Left hindlimb (tissue), 1 donor: Measurements from ENCODE around the gene SLC25A47.
A peak's percentile ranks its signal among the peaks of the same experiment; 100 is the strongest.
"Not testable (repeated sequence)": the region's sequence is repeated elsewhere in the genome, so short reads cannot be mapped to it uniquely, and the experiment has no call there.

Experiments used
- DNase-seq: peaks from one replicate; pipeline ENCODE4 v3.0.0-alpha.2; 2018

The SLC25A47 gene, protein sequence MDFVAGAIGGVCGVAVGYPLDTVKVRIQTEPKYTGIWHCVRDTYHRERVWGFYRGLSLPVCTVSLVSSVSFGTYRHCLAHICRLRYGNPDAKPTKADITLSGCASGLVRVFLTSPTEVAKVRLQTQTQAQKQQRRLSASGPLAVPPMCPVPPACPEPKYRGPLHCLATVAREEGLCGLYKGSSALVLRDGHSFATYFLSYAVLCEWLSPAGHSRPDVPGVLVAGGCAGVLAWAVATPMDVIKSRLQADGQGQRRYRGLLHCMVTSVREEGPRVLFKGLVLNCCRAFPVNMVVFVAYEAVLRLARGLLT

DNA sequence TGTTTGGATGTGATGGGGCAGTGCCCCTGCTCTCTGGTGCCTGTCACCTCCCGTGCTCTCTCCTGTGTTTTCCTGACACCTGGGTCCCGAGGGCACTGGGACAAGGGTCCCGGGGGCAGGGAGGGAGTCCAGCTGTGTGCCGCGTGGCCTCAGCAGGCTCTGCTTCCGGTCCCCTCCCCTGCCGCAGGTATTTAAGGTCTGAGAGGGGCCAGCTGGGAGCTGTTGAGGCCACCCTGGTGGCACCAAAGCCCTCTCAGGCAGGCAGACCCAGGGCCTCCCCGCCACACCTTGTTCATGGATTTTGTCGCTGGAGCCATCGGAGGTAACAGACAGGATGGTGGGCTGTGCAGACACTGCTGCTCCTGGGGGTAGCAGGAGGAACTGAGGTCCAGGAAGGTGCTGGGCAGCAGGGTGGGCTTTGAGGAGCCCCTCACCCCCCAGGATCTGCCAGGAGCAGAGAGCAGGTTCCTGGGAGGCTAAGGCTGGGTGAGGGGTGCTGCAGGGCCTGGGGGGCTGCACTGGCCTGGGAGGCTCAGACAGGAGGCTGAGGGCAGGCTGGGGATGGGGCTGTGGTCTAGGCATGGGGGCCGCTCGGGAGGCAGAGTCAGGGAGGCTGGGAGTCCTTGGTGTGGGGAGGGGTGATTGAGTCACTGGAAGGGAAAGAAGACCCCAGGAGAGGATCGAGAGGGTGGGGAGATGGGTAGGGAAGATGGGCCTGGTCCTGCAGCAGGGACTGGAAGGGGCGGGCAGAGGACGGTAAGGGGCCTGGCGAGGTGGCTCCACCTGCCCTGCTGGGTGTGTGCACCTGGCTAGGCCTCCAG is at the start of gene SLC25A47:
Gene SLC25A47 (plus strand): TSS at position 219 of the 821 bp plus-strand sequence. CDS start 76 bp downstream, at position 295.
- no peak for DNase-seq

- DNase-seq, result no peak
These were observed 48.9 kb upstream of the SLC25A47 start for GRCh38 chr14:100274250-100274649.

DNA sequence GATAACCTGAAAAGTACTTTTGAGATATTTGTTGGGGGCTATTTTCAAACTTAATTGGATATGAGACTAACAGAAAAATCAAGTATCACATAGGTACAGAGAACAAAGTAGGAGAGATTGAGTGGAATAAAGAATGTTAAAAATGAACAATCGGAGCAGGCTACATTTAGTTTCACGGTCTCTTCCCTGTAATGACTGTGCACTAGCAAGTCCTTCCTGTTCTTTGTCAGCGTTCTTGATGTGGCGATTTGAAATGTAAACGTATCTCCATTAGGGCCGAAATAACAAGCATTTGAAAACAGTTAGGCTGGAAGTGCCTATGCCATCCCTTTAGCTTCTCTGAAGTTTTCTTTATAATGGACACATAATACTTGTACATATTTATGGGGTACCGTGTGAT is 47.9 kb upstream of the SLC25A47 start:
- DNase-seq, result no peak

GRCh38 chr14:100278702-100279101 is 44.4 kb upstream of the SLC25A47 start:
- no peak for DNase-seq

DNA sequence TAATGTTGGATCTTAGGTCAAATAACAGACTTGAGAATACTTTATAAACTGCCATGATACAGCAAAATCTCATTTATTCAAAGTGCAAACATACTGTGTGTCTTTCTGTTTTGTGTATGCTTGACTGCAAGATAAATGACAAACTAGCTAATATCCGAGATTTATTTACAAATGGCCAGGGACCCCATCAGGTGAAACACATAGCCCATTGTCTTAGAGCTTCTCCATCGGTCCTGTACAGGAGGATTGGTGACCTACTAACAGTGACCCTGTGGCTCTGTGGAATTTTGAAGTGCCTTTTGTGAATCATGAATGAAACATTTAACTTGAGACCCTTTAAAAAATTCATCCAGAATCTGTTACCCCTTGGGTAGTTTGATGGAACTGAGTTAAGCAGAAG is 44.0 kb upstream of the SLC25A47 start:
- no peak for DNase-seq

GRCh38 chr14:100279563-100279962 is 43.6 kb upstream of the SLC25A47 start:
- DNase-seq, result no peak

- DNase-seq, result no peak
These were observed 41.7 kb upstream of the SLC25A47 start for GRCh38 chr14:100281286-100282082.

- DNase-seq, result no peak
These were observed 41.1 kb upstream of the SLC25A47 start for GRCh38 chr14:100282083-100282350.

DNA sequence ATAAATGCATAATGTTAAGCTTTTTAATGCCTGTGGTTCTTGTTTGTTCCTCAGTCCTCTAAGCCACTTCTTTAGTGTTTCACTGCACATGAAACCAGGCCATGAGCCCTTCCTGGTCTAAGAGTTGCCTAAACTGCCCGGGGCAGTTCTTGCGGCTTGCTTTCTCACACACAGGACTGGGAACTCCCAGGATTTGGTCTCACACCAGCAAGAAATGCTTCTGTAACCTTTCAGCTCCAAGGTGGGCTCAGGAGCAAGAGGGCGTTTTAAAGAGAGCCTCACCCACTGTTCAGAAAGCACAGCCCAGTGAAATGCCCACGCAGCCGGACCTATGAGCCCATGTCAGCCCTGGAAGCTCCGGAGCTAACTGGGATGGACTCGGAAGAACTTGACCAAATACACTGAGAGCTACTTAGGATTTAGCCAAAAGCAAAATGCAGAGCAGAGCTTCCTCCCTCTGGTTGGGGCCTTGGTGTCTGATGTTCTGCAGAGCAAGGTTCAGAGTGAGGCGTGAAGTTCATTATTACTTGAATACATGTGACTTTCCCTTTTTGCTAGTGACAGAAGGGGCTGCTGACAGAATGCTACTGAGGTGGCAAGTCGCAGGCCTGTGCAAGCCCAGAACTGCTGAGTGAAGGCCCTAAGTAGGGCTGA is 40.2 kb upstream of the SLC25A47 start:
- DNase-seq, result no peak

GRCh38 chr14:100283436-100283835 is 39.7 kb upstream of the SLC25A47 start:
- DNase-seq, result not testable (repeated sequence)

- DNase-seq, result no peak
These were observed 38.9 kb upstream of the SLC25A47 start for GRCh38 chr14:100283984-100284881.

DNA sequence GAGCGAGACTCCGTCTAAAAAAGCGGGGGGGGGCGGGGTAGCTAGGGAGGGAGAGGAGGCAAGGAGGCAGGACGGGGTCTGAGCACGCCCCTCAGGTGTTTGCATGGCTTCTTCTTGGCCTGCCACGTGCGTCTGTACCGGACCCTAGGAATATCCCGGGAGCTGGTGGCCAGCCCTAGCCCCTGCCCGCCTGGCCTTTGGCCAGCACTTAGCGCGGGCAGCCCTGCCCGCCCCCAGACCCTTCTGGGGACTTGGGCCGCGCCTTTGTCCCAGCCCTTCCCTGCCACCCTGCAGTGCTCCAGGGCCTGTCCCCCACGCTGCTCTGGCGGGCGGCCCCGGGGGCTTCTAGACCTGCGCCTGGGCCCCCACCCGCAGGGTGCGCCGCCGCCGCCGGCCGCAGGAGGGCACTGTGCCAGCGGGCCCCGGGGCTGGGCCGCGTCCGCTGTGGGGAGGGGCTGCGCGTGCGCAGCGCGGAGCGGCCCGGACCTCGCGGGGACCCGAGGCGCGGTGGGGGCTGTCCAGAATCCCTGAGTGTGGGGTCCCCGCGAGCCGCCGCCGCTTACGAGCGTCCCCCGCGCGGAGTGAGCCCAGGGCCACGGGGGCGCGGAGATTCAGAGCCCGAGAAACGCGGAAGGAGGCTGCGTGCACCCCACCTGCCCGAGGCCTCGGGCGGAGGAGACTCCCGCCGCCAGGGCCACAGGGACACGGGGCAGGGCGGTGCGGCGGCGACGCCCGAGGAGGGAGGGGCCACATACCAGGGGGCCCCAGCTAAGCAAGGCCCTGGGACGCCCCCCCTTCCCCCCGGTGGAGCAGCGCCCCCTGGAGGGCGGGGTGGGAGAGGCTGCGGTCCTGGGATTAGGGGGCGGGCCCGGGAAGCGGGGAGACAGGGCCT is 37.9 kb upstream of the SLC25A47 start:
- peak; percentile 74 for DNase-seq

DNA sequence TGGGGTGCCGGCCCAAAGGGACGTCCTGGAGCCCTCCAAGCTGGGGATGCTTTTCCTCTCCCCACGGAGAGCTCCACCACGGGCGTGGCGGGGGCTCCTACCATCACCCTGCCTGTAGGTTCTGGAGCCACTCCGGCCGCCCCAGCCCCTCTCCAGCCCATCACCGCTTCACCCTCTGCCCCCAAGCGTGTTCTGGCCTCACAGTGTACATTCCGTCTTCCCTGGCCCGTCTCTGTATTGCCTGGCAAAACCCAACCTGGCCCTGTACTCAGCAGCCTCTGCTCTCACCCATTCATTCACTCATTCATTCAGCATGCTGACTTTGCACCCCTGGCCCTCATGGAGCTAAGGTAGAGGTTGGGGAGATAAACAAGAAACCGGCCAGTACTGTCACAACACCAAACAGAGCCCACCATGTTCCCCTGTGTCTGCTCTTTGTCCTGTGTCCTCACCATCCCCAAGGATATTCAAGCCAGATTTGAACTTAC is 37.2 kb upstream of the SLC25A47 start:
- DNase-seq, result no peak

- DNase-seq, result no peak
These were observed 36.5 kb upstream of the SLC25A47 start for GRCh38 chr14:100286484-100287191.

GRCh38 chr14:100287202-100287997 is 35.7 kb upstream of the SLC25A47 start:
- DNase-seq, result no peak

DNA sequence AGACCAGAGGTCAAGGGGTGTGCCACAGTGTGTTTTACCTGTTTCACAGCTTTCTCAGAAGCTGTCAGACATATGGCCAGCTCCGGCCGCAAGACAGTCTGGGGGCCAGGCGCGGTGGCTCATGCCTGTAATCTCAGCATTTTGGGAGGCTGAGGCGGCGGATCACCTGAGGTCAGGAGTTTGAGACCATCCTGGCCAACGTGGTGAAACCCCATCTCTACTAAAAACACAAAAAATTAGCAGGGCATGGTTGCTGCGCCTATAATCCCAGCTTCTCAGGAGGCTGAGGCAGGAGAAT is 35.2 kb upstream of the SLC25A47 start:
- DNase-seq, result not testable (repeated sequence)

DNA sequence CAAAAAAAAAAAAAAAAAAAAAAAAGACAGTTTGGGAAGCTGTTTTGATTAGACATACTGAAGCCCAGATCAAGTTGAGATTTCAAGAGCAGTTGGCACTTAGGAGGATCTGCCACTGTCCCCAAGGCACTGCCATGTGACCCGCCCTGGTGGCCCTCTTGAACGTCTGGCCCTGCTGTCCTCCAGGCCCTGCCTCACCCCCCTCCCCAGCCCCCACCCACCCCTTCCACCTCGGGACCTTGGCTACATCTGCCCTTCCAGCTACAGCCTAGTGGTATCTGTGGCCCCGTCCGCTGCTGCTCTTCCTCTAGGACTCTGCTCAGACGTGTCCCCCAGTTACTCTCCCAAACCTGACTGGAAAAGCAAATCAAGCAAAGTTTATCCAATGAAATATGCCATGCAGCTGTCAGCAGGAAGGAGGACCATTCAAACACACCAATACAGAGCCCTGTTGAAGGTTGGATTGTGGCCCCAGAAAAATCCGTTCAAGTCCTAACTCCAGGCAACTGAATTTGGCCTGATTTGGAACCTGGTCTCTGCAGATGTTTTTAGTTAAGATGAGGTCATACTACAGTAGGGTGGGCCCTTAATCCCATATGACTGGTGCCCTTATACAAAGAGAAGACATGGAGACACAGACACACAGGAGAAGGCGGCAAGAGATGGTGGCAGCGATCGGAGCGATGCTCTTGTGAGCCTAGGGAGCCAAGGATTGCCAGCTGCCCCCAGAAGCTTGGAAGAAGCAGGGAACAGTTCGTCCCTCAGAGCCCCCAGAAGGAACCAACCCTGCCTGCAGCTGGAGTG is 34.6 kb upstream of the SLC25A47 start:
- DNase-seq, result no peak

DNA sequence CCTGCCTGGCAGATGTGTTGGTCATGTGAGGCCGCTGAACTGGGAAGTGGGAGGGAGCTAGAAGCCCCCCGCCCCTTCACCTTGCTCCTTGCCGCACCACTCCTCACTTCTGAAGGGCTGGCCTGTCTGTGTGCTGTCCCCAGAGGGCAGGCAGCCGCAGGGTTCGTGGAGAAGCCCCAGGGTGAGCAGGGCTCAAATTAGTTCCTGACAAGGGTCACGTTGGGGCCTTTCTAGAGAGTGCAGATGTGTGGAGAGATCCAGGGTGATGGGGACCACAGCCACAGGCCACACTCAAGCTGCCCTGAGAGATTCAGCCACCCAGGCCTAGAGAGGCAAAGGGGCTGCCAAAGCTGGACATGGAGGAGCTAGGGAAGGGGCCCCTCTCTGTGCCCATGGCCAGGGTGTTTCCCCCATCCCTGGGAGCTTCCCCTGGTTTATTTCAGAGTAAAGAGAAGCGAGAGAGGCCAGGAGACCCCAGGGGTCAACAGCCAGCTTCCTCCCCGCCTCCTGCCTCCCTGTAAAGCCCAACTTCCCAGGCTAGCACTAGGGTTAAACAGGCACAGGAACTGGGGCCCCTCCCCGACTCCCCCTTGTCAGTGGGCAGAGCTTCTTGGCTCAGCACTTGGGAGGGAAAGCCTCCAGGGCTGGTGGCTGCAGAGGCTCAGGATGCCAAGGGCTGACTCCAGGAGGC is 33.1 kb upstream of the SLC25A47 start:
- peak; percentile 21 for DNase-seq
